OCI-M1 (cell line): Measurements from ENCODE around the gene CTDSP1.

ENCODE experiments used
- DNase-seq: peaks from one replicate; lab custom pipeline; 2025; lab: John Stamatoyannopoulos, UW

The CTDSP1 gene

DNA sequence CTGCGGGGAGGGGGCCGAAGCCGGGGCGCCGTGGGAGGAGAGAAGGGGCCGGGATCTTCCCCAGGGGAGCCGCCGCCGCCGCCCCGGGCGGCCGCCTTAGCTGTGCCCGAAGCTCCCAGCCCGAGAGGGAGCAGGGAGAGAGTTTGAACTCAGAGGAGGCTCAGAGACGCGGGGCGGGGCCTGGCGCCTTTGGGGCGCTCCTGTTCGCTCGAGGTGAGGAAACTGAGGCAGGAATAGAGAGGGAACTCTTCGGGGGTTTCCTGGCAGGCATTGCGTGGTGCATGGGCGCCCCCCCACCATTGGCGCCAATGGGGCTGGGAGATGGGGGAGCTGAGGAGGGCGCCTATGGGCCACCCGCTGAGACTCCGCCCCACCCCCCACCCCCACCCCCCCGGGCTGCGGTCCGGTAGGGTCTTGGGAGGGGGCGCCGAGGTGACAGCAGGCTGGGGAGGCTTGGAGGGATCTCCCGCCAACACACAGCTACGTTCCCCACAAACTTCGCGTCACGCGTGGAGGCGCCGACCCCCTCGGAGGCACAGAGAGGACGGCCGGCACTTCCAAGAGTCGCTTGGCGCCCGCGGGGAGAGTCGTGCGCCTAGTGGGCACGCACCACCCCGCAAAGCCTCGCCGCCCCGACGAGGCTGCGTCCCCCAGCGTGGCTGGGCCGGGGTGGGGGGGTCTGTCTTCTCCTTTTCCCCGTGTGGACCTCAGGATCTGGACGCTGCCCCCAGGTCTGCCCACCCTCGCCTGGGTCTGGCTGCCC is 680 bp downstream of the CTDSP1 start:
- peak; percentile 69 for DNase-seq

DNA sequence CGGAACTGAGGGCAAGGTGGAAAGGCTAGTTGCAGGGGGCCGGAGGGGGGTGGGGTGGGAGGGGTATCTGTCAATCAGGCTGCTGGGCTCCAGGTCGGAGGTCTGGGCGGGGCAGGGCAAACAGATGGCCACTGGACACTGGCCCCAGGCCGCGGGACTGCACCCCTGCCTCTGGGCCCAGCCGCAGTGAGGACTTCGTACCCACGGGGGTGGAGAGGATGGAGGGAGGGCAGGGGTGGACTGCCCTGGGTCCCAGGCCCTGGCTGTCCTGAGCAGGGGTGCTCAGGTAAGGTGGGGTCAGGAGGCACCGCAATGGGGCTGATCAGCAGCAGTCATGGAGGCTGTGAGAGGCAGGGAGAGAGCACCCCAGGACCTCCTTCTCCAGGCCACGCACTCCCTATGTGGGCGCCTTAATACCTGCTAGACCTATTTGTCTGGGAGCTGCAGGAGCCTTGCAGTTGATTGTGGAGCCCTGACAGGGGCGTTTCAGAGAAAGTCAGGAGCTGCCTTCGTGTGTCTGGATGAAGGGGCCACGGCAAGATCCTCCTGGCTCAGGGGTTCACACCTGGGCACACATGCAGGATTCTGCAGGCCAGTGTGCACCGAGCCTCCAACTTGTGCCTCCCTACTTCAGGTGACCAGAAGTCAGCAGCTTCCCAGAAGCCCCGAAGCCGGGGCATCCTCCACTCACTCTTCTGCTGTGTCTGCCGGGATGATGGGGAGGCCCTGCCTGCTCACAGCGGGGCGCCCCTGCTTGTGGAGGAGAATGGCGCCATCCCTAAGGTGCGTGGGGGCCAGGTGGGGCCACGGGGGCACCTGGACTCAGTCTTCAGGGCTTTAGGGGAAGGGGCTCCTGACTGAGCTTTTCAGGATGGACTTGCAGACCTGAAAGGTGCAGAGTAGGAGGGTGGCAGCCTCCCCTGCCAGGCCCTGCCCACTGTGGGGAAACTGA is 1.5 kb downstream of the CTDSP1 start:
- DNase-seq: peak; percentile 26

DNA sequence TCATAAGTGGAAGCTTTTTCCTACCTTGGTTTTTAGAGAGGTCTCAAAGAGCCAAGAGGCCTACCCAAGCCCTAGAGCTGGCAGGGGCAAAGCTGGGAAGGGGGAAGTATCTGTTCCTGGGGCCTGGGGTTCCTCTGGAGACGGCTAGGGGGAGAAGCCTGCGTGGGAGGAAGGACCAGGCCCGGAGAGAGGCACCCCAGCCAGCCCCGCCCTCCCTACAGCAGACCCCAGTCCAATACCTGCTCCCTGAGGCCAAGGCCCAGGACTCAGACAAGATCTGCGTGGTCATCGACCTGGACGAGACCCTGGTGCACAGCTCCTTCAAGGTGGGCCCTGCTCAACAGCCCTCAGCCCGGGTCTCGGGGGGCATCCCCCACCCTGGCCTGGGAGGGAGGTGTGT is 2.2 kb downstream of the CTDSP1 start:
- no peak for DNase-seq

- DNase-seq: no peak
These were observed 2.8 kb downstream of the CTDSP1 start for GRCh38 chr2:218402491-218402901.

DNA sequence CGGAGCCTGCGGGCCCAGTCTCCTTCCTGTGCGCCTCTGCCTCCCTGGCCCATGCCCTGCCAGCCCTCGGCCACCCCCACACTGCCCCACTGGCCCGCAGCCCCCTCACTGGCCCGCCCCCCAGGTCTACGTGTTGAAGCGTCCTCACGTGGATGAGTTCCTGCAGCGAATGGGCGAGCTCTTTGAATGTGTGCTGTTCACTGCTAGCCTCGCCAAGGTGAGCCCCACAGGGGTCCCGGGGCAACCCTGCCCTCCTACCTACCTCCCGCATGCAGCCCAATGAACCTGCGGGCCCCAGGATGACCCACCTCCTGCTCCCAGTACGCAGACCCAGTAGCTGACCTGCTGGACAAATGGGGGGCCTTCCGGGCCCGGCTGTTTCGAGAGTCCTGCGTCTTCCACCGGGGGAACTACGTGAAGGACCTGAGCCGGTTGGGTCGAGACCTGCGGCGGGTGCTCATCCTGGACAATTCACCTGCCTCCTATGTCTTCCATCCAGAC is 3.3 kb downstream of the CTDSP1 start:
- DNase-seq: no peak

- no peak for DNase-seq
These were observed 4.1 kb downstream of the CTDSP1 start for GRCh38 chr2:218403810-218404209.

DNA sequence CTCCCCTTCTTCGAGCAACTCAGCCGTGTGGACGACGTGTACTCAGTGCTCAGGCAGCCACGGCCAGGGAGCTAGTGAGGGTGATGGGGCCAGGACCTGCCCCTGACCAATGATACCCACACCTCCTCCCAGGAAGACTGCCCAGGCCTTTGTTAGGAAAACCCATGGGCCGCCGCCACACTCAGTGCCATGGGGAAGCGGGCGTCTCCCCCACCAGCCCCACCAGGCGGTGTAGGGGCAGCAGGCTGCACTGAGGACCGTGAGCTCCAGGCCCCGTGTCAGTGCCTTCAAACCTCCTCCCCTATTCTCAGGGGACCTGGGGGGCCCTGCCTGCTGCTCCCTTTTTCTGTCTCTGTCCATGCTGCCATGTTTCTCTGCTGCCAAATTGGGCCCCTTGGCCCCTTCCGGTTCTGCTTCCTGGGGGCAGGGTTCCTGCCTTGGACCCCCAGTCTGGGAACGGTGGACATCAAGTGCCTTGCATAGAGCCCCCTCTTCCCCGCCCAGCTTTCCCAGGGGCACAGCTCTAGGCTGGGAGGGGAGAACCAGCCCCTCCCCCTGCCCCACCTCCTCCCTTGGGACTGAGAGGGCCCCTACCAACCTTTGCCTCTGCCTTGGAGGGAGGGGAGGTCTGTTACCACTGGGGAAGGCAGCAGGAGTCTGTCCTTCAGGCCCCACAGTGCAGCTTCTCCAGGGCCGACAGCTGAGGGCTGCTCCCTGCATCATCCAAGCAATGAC is 4.8 kb downstream of the CTDSP1 start:
- DNase-seq: no peak

DNA sequence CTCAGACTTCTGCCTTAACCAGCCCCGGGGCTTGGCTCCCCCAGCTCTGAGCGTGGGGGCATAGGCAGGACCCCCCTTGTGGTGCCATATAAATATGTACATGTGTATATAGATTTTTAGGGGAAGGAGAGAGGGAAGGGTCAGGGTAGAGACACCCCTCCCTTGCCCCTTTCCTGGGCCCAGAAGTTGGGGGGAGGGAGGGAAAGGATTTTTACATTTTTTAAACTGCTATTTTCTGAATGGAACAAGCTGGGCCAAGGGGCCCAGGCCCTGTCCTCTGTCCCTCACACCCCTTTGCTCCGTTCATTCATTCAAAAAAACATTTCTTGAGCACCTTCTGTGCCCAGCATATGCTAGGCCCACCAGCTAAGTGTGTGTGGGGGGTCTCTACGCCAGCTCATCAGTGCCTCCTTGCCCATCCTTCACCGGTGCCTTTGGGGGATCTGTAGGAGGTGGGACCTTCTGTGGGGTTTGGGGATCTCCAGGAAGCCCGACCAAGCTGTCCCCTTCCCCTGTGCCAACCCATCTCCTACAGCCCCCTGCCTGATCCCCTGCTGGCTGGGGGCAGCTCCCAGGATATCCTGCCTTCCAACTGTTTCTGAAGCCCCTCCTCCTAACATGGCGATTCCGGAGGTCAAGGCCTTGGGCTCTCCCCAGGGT is 5.5 kb downstream of the CTDSP1 start:
- DNase-seq: no peak

DNA sequence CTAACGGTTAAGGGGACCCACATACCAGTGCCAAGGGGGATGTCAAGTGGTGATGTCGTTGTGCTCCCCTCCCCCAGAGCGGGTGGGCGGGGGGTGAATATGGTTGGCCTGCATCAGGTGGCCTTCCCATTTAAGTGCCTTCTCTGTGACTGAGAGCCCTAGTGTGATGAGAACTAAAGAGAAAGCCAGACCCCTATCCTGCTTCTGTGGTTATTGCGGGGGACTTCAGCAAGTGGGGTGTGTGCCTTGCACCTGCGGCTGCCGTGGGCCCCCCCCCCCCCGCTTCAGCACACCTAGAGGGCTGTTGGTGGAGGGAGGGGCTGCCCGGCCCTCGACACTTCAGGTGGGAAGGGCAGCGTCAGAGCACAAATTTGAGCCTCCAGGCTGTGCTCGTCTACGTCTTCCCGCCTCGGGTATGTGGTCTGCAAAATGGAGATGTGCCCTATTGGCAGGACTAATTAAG is 6.1 kb downstream of the CTDSP1 start:
- DNase-seq: peak; percentile 66

GRCh38 chr2:218406209-218406948 is 6.7 kb downstream of the CTDSP1 start:
- DNase-seq: peak; percentile 97

GRCh38 chr2:218406949-218407618 is 7.4 kb downstream of the CTDSP1 start:
- DNase-seq: peak; percentile 89

DNA sequence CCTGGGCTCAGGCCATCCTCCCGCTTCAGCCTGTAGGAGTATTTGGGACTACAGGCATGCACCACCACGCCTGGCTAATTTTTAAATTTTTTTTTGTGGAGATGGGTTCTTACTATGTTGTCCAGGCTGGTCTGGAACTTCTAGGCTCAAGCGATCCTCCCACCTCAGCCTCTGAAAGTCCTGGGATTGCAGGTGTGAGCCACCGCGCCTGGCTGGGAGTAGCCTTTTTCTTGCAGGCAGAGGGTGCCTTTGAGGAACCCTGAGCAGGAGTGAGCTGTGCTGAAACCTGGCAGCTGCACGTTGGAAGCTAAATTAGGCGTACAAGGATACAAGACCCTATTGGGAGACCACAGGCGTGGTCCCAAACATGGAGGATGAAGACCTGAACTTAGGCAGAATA is 8.0 kb downstream of the CTDSP1 start:
- DNase-seq: no peak

DNA sequence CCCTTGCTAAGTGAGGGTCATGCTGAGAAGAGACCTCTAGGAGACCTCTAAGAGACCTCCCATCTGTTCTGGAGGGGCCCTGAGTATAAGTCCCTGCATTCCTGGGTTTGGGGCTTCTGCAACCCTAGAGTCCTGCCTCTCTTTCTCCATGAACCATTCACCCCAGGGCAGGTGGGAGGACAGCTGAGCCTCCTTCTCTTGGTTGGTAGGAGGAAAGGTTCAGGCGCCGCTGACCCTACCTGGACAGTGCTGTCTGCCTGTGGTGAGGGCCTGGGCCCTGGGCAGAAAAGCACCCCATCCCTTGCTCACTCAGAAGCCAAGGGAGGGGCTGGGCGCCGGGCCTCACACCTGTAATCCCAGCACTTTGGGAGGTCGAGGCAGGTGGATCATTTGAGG is 18.7 kb downstream of the CTDSP1 start:
- no peak for DNase-seq

GRCh38 chr2:218418717-218419458 is 19.2 kb downstream of the CTDSP1 start, which contains the start of gene VIL1:
Gene VIL1, plus strand, starts transcription at chr2:218419123. Its CDS starts 4,656 bp downstream, at chr2:218423779.
- DNase-seq: no peak

- DNase-seq: no peak
These were observed 20.1 kb downstream of the CTDSP1 start for GRCh38 chr2:218419630-218420216.

DNA sequence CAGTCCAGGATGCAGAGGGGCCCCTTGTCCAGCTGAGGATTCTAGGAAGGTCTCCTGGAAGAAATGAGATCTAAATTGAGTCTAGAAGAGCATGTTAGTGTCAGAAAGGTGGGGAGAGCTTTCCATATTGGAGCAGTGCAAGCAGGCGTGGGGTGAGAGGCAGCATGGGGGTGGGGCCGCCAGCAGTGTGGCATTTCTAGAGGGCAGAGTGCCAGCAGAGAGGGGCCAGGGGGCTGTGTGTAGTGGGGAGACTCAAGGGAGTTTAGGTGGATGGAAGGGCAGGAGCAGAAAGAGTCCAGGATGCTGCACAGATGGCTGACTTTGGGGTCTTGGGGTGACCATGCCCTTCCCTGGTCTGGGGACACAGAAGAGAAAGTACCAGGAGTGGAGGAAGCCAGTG is 21.4 kb downstream of the CTDSP1 start:
- no peak for DNase-seq

- peak; percentile 25 for DNase-seq
These were observed 22.9 kb downstream of the CTDSP1 start for GRCh38 chr2:218422403-218423086.

DNA sequence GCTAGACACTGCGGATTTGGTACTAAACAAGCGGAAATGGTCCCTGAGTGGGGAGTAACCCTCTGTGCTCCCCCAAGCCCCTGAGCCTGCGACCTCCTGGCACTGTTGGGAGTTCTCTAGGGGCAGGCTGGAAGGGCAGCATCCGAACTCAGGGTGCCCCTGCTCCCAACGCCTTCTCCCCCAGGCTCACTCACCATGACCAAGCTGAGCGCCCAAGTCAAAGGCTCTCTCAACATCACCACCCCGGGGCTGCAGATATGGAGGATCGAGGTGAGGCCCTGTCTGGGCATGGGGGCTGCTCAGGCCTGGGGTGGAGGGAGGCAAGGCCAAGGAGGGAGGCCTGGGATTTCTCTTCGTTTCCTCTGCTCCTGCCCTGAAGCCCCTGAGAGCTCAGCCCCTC is 23.9 kb downstream of the CTDSP1 start:
- DNase-seq: no peak
